PFSK-1 (cell line): ENCODE measurements around the gene GARIN5A.

ENCODE experiments used
- FOXP2 ChIP-seq: optimal IDR thresholded peaks from 2 replicates; pipeline ENCODE3; 2011; ENCODE audit warnings: borderline replicate concordance, control low read depth, inconsistent platforms; ENCODE audit not compliant: insufficient read depth; ENCODE audit errors: extremely low read length, extremely low read depth
- POLR2AphosphoS5 ChIP-seq: IDR thresholded peaks from 2 replicates; pipeline ENCODE4 v1.6.1; 2012; ENCODE audit warnings: low read depth, mild to moderate bottlenecking, control low read depth, low read length, moderate library complexity
- SIN3A ChIP-seq: IDR thresholded peaks from 2 replicates; pipeline ENCODE4 v1.6.1; 2012; ENCODE audit warnings: mild to moderate bottlenecking, low read length, moderate library complexity, borderline replicate concordance; ENCODE audit not compliant: insufficient read depth
- TAF1 ChIP-seq: IDR thresholded peaks from 2 replicates; pipeline ENCODE4 v1.6.1; 2012; ENCODE audit warnings: low read length, control low read depth, borderline replicate concordance; ENCODE audit not compliant: insufficient read depth
- TF ChIP-seq, protein P1 (sequence below), 2 experiments: IDR thresholded peaks; 2 replicates each; pipeline versions ENCODE4 v1.6.1 to v1.8.0; 2011 to 2012; ENCODE audit warnings: low read depth in 2 of 2, low read length in 2 of 2, control low read depth in 1 of 2, inconsistent platforms in 1 of 2, mild to moderate bottlenecking in 1 of 2, moderate library complexity in 1 of 2; ENCODE audit not compliant: insufficient read depth in 1 of 2

The GARIN5A gene

DNA sequence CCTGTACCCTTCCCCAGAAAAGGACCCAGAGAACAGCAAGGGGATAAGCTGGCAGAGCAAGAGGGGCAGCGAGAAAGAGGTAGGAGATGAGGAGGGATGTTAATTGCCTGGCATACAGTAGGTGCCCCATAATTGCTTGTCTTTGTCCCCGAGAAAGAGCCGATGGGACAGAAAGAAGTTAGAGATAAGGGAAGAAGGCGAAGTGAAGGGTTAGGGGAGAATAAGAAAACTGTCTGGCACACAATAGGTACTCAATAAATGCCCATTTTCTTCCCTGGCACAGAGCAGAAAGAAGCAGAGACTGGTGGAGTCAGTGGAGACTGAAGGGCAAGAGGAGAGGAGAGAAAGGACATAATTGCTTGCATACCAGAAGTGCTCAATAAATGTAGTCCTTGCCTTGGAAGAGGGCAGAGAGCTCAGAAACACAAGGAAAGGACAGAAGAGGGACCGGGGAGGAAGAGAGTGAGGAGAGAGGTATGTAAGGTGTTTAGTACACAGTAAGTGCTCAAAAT, 18.4 kb upstream of the GARIN5A start:
- TF ChIP-seq FOXP2: no peak
- TF ChIP-seq, protein P1, sequence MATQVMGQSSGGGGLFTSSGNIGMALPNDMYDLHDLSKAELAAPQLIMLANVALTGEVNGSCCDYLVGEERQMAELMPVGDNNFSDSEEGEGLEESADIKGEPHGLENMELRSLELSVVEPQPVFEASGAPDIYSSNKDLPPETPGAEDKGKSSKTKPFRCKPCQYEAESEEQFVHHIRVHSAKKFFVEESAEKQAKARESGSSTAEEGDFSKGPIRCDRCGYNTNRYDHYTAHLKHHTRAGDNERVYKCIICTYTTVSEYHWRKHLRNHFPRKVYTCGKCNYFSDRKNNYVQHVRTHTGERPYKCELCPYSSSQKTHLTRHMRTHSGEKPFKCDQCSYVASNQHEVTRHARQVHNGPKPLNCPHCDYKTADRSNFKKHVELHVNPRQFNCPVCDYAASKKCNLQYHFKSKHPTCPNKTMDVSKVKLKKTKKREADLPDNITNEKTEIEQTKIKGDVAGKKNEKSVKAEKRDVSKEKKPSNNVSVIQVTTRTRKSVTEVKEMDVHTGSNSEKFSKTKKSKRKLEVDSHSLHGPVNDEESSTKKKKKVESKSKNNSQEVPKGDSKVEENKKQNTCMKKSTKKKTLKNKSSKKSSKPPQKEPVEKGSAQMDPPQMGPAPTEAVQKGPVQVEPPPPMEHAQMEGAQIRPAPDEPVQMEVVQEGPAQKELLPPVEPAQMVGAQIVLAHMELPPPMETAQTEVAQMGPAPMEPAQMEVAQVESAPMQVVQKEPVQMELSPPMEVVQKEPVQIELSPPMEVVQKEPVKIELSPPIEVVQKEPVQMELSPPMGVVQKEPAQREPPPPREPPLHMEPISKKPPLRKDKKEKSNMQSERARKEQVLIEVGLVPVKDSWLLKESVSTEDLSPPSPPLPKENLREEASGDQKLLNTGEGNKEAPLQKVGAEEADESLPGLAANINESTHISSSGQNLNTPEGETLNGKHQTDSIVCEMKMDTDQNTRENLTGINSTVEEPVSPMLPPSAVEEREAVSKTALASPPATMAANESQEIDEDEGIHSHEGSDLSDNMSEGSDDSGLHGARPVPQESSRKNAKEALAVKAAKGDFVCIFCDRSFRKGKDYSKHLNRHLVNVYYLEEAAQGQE (IDR thresholded peaks at IDR 0.05; ENCODE audit: insufficient read depth in 1 of 2, low read depth in 2 of 2, low read length in 2 of 2): no peak
- no peak for TF ChIP-seq TAF1
- TF ChIP-seq SIN3A: no peak
- TF ChIP-seq POLR2AphosphoS5: no peak

DNA sequence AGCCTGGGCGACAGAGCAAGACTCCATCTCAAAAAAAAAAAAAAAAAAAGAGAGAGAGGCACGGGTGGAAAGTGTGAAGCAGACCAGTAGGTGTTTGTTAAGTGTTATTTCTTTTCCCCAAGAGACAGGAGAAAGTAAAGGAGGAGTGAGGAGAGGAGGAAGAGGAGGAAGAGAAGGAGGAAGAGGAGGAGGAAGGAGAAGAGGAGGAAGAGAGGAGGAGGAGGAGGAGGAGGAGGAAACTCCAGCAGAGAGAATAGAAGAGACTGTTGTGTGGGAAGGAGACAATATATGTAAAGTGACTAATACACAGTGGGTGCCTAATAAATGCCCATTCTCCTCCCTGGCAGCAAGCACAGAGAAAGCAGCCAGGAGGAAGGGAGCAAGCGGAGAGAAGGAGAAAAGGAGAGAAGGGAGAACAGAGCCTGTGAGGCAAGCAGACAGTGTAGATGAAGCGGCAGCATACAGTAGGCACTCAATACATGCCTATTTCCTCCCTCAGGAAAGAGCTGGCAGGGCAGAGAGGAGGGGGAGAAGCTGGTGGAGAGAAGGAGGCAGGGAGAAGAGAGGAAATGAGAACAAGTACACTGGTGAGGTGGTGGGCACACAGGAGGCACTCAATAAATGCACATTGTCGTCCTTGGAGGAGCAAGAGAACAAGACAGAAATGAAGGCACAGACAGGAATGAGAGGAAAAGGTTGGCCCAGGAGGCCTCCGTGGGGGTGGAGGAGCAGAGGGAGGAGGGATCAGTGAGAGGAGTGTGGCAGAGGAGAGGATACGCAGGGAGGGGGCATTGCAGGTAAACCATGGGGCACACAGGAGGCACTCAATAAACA, 17.8 kb upstream of the GARIN5A start:
- TF ChIP-seq FOXP2 (no peak), POLR2AphosphoS5 (no peak), SIN3A (no peak), TAF1 (no peak)
- TF ChIP-seq, protein P1 (IDR thresholded peaks at IDR 0.05; ENCODE audit: insufficient read depth in 1 of 2, low read depth in 2 of 2, low read length in 2 of 2): no peak

DNA sequence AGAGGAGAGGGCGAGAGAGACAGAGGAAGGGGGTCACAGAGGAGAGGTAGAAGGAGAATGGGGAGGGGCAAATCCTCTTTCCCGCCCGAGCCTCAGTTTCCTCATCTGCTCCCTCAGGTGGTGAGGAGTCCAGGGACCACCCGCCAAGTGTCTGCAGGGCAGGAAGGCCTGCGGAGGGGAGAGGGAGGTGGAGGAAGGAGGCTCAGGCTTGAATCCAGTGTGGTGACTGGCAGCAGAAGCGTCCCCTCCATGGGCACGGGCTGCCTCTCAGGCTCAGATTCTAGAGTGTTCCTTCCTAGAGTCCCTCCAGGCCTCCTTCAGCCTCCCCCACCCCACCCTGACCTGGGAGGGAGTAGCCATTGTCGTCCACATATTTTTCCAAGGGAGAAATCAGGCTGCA, 16.5 kb upstream of the GARIN5A start:
- no peak for TF ChIP-seq SIN3A
- TF ChIP-seq TAF1: no peak
- TF ChIP-seq FOXP2: no peak

DNA sequence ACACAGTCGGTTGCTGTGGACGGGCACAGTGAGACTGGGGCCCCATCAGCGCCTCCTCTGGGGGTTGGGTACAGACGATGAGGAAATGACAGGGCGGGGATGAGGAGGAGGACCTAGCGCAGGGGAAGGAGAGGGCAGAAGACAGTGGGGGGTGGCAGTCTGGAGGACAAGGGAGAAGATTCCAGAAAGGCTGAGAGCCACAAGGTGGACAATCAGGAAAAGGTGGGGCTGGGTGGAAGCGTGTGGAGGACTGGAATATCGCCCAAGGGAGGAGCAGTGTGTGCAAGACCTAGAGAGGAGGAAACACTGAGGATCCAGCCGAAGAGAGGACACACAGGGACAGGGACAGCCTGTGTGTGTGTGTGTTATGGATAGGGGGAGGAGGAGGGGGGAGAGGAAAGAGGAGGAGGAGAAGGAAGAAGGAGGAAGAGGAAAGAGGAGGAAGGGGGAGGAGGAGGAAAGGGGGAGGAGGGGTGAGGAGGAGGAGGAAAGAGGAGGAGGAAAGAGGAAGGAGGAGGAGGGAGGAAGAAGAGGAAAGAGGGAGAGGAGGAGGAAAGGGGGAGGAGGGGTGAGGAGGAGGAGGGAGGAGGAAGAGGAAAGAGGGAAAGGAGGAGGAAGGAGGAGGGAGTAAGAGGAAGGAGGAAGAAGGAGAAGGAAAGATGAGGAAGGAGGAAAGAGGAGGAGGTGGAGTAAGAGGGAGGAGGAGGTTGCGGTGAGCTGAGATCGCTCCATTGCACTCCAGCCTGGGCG, 15.8 kb upstream of the GARIN5A start:
- TF ChIP-seq POLR2AphosphoS5 (no peak), TAF1 (no peak), SIN3A (no peak), FOXP2 (no peak)
- TF ChIP-seq, protein P1 (IDR thresholded peaks at IDR 0.05; ENCODE audit: insufficient read depth in 1 of 2, low read depth in 2 of 2, low read length in 2 of 2): no peak

DNA sequence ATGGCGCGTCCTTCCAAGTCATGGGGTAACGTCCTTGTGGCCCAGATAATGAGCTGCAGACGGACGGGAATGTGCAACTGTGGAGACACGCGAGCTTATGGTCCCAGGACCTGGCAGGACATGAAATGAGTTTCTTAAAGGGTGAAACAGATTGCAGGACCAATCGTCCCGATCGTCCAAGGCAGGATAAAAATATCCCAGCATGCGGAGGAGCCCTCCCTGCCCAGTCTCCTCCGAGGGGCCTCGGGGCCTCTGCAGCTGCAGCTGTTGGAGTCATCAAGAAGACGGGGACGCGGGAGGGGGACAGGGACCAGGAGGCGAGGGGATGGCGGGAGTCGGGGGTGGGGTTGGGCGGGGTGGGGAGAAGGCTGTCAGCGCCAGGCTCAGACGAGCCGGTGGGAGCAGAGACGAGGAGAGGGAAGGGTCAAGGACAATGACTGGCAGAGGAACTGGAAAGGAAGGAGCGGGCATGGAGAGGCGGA, 14.4 kb upstream of the GARIN5A start:
- TF ChIP-seq FOXP2: no peak
- no peak for TF ChIP-seq TAF1
- no peak for TF ChIP-seq POLR2AphosphoS5
- TF ChIP-seq SIN3A: no peak
- TF ChIP-seq, protein P1 (IDR thresholded peaks at IDR 0.05; ENCODE audit: insufficient read depth in 1 of 2, low read depth in 2 of 2, low read length in 2 of 2): no peak
